Stimulated activated naive CD8-positive, alpha-beta T cell treated with anti-CD3 and anti-CD28 coated beads, Interleukin-15, Interleukin-2, amounts not matched to agents 100 ng/mL and 50 ng/mL, for 24 hours (primary cell): ENCODE data around the gene GAGE12J.
"Not testable (repeated sequence)": the region's sequence is repeated elsewhere in the genome, so short reads cannot be mapped to it uniquely, and the experiment has no call there.

Source experiments
- H3K27ac Mint-ChIP-seq: one replicate; pipeline ENCODE4 v1.8.0; 2021; ENCODE audit warnings: mild to moderate bottlenecking, mixed read lengths
- H3K27me3 Mint-ChIP-seq: one replicate; pipeline ENCODE4 v1.8.0; 2021; ENCODE audit warnings: mixed read lengths
- H3K36me3 Mint-ChIP-seq: one replicate; pipeline ENCODE4 v1.8.0; 2021; ENCODE audit warnings: low read depth, mixed read lengths
- H3K4me1 Mint-ChIP-seq: one replicate; pipeline ENCODE4 v1.8.0; 2021; ENCODE audit warnings: low read depth, mixed read lengths
- H3K4me3 Mint-ChIP-seq: one replicate; pipeline ENCODE4 v1.8.0; 2021; ENCODE audit warnings: mild to moderate bottlenecking, mixed read lengths
- H3K9me3 Mint-ChIP-seq: one replicate; pipeline ENCODE4 v1.8.0; 2021; ENCODE audit warnings: mixed read lengths

Gene GAGE12J

DNA sequence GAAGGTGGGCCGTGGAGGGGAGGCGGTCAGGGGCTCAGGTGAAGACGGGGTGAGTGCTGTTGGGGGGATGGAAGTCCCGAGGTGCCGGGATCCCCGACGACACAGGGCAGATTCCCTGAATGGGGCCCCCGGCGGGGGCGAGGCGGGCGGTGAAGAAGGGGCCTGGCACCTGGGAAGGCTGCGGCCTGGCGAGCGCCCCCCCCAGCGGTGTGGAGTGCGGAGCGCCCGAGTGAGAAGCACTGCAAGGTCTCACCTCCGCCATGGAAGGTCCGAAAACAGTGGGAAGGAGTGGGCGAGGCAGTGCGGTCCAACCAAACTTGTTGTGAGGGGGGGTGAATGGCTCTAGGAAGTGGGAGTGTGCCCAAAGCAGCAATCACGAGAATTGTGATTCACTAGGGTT lies 19.6 kb downstream of the GAGE12J start:
- not testable (repeated sequence) for H3K9me3 Mint-ChIP-seq, H3K36me3 Mint-ChIP-seq, H3K27ac Mint-ChIP-seq, H3K4me3 Mint-ChIP-seq, H3K27me3 Mint-ChIP-seq, H3K4me1 Mint-ChIP-seq

DNA sequence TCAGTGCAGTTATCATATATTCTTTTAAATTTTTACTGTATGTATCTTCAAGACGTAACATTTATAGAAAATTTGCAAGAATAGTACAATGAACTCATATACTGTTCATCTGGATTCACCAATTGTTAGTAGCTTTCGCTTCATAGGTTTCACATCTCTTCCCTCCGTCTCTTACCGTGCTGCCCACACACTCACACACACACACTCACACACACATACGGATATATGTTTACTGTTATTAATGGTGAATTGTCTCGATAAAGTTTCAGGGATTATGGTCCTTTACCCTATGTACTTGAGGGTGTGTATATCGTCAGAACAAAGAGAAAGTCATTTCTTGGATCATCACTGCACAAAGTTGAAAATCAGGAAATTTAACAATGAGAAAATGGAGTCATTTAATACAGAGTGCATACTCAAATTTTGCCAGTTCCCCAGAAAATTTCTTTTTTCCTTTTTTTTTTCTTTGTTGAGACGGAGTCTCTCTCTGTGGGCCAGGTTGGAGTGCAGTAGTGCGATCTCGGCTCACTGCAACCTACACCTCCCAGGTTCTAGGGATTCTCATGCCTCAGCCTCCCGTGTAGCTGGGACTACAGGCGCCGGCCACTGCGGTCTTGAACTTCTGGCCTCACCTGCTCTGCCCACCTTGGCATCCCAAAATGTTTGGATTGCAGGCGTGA lies 22.8 kb downstream of the GAGE12J start:
- not testable (repeated sequence) for H3K9me3 Mint-ChIP-seq, H3K4me3 Mint-ChIP-seq, H3K4me1 Mint-ChIP-seq, H3K36me3 Mint-ChIP-seq, H3K27ac Mint-ChIP-seq, H3K27me3 Mint-ChIP-seq

DNA sequence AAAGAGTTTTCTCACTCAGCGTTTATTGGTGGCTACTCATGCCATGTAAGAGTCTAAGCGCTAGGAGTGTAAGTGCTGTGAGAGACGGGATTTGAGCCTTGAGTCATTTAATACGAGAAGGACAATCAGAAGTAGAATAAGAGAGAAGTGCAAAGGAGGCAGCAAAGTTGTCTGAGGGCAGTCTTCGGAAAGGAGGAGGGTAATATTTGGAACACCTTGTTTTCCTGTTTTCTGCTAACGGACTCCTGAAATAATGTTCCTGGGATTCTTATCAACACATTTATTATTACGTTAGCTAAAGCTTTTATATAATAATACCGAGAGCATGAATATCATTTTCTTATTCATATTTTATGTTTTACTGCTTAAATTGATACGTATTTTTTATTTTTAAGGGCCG lies 23.6 kb downstream of the GAGE12J start:
- H3K27ac Mint-ChIP-seq, H3K36me3 Mint-ChIP-seq, H3K4me3 Mint-ChIP-seq, H3K4me1 Mint-ChIP-seq, H3K9me3 Mint-ChIP-seq, H3K27me3 Mint-ChIP-seq: not testable (repeated sequence)

DNA sequence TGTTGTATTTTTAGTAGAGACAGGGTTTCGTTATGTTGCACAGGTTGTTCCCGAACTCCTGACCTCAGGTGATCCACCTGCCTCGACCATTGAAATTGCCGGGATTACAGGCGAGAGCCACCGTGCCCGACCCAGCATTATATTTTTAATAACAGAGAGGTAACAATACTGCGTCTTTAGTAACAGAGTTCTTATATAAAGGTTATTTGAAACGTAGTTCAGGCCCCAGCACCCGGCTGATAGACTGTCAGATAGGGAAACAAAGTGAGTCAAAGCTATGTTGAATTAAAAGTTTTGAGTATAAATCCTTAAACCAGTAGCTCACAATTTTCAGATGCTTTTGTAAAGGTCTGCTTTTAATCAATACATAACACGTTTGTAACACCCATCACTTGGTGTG lies 24.3 kb downstream of the GAGE12J start:
- not testable (repeated sequence) for H3K27ac Mint-ChIP-seq, H3K36me3 Mint-ChIP-seq, H3K9me3 Mint-ChIP-seq, H3K4me3 Mint-ChIP-seq, H3K4me1 Mint-ChIP-seq, H3K27me3 Mint-ChIP-seq
